HS-5 (cell line): ENCODE results near the gene GPR25.

Experiments used
- DNase-seq: peaks from one replicate; pipeline ENCODE4 v3.0.0-alpha.2; 2012; ENCODE audit warnings: low read depth

The GPR25 gene

DNA sequence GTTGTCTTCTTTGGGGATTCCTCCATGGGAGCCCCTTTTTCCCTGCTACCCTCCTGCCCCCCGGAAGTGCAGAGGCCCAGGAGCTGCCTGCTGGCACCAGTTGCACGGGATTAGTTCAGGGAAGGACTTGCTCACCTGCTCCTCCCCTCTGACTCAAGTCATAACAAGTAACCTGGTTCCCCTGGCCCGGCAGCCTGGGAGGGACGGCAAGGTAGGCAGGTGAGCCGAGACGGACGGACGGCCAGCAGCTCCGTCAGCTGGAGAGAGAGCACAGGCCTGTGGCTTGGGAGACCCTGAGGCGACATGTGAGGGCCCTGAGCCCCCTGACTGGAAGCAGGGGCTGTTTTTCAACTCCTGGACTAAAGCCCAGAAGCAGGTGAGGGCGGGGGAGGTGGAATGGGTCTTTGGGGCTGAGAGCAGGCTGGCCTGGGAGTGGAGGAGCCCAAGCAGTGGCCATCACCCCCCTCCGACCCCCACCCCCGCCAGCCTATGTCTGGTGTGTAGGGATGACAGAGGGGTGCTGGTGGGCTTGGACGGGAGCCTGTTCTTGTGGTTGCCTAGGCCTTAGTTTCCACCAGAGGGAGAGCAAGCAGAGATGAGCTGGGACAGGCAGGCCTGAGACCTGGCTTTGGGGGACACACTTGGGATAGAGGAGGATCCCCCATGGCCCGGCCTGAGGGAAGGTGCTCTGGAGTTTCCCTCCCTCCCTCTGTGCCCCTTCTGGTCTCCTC, 22.1 kb downstream of the GPR25 start, which contains the start of gene INAVA:
Gene INAVA (plus strand): TSS at position 189 of the 731 bp plus-strand sequence. CDS start 3,501 bp downstream, outside the sequence.
- DNase-seq = no peak

DNA sequence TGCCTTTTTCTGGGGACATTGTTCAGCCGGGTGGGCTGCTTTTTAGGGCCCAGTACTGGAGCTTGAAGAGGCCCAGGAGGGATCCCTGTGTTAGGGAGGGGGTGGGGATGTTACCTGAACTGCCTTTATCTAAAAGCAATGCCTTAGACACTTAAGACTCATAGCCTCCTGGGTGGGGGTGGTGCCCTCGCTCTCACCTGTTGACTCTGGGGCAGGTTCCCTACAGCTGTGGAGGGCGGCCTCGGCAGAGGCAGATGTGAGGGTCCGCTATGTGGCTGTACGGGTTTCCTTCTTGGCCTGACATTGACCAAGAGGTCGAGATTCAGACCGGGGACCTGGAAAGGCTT, 22.6 kb downstream of the GPR25 start:
- DNase-seq = no peak

DNA sequence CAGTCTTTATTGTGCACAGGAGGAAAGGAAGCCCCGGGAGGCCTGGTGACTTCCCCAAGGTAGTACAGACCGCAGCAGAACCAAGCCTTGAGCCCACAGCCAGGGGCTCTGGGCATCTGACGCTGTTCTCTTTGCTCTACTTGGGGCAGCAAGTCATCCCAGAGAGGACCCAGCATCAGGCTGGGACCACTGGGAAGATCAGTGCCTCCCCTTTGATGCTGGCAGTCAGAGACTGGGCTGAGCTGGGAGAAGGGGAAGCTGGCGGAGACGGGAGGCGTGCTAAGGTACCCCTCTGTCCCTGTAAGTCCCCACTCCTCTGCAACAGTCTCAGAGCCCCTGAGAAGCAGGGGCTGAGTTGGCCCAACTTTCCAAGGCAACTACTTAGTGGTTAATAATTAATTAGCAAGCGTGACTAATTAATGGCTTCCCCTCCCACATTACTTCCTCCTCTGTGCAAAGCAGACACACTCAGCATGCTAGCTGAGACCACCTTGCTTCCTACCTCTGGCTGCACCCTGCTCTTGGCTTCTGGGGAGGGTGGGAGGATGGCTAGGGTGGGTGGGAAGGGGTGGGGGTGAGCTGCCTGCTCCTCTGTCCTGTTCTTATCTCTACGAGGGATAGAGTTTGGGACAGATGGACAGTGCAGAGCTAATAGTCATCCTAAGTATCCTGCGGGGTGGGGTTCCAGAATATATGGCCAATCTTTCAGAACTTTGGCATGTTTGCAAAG, 23.2 kb downstream of the GPR25 start:
- DNase-seq = no peak

DNA sequence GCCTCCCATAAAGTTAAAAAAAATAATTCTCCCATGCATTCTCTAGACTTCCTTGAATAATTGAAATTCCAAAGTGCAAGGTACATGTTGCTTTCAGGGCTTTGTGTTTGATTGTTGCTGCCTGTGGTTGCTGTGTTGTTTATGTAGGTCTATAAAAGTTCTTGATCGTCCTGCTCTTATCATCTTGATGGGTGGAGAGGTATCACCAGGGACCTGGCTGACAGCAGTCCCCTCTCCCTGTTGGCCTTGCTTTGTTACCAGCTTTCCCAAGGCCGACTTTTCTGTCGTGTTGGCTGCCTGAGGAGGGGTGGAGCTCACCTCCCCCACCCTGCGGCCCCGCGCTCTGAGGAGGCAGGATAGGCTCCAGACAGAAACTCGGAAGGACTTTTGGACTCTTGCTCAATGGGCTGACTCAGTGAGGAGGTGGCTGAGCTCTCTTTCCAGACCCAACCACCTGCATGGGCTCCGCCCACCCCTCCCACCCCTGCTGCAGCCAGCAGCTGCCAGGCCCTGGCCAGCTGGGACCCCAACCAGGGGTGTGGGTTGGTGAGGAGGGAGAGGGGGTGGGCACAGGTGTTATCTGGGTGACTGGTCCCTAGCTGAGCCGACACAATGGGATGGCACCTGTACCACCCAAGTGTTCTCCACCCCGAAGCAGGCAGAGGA, 23.9 kb downstream of the GPR25 start:
- DNase-seq = no peak

DNA sequence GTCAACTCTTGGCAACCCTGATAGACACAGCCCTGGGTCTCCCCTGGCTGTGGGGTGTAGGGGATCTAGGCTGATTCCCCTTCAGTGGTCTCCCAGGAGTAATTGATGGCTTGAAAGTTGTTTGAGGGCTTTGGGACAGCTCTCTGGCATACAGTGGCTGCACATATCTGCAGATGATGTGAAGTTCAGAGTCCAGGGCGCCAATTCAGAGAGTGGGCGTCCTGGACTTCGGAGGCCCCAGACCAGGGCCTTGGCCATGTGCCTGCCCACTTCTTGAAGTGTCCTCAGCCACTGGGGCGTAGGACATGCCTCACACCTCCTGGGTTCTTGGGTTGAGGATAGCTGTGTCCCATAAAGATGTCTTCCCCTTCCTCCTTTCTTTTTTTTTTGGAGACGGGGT, 24.5 kb downstream of the GPR25 start:
- DNase-seq = no peak

DNA sequence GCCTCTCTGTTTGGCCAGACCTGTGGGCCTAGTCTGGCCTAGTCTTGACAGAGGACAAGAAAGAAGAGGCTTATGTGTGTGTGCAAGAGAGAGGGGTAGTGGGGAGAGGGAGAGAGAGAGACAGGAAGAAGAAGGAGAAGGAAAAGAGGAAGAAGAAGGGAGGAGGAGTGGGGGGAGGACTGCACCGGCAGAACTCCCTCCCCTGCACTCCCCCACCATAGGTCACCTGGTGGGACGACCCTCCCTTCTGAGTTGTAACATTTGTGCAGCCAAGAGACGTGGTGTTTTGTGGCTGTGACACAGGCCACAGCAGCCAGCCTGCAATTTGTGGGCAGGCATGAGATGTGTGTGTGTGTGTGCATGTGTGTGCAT, 26.2 kb downstream of the GPR25 start:
- DNase-seq = no peak

DNA sequence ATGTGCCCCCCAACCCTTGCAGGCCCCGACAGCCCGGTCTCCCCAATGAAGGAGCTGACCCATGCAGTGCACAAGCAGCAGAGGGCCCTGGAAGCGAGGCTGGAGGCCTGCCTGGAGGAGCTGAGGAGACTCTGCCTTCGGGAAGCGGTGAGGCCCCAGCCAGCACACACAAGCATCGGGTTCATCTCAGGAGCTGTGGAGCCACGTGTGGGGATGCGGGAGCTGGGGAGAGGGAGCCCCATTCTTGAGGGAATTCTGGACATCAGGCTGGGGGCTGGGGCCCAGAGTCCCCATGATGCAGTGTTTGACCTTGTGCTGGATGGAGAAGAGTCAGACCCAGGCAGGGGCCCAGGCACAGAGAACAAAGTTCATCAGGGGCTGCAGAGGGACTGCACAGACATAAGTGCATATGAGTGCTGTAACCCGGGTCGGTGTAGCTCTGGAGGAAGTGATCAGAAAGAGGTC, 26.7 kb downstream of the GPR25 start:
- DNase-seq = no peak

DNA sequence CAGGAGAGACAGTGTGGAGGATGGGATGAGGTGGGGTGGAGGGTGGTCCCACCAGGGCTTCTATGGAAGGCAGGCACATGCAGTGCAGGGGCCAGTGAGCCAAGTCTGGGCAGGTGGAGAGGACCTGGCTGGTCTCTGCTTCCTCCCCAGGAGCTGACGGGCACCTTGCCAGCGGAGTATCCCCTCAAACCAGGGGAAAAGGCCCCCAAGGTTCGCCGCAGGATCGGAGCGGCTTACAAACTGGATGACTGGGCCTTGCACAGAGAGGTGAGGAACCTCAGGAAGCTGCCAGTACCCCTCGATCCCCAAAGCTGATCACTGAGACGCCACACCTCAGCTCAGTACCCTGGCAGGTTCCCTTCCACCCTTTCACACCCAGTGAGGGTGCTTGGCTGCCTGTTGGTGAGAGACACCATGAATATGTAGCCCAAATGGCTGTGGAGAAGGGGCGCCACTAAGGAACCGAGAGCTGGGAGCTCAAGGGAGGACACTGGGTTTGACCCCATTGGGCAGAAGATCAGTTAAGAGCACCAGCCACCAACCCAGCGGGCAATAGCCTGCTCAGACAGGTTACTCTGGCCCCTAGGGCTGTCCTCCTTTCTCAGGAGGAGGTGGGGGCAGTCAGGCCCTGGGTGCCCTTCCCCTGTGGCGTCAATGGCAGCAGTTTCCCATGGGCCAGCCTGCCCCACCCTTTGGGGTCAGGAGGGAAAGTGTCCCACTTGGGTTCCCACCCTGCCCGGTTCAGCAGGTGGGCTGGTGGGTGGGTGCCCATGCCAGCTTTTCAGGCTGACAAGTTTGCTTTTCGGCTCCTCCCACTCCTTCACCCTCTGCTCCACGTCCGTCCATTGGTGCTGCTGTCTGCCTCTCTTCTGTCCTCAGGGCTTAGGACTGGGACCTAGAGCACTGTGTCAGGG, 27.4 kb downstream of the GPR25 start:
- no peak for DNase-seq

DNA sequence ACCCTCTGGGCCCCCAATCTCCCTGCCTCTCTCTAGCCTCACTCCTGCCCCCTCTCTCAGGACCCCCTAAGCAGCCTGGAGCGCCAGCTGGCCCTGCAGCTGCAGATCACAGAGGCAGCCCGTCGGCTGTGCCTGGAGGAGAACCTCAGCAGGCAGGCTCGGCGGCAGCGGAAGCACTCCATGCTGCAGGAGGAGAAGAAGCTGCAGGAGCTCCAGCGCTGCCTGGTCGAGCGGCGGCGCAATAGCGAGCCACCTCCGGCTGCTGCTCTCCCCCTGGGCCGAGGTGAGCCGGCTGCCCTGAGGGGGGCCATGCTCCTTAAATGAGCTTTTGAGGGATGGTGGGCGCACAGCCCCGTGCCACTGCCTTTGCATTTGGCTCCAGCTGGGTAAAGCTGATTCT, 28.1 kb downstream of the GPR25 start:
- DNase-seq = no peak

DNA sequence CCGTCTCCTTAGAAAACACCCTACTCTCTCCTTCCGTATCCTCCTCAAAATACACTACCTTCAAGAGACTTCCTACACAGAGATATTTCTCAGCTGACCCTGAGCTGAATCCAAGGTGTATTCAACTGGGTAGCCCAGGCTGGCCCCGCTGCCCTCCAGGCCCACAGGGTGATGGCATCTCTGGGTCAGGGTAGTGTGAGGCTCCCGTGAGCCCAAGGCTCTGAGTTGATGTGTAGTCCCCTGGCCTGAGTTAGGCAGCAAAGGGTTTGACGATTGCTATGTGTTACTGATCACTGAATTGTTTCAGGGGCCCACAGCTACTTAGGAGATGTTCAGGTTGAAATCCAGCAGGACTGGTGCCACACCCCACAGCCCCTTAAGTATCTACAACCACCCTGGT, 28.6 kb downstream of the GPR25 start:
- no peak for DNase-seq

DNA sequence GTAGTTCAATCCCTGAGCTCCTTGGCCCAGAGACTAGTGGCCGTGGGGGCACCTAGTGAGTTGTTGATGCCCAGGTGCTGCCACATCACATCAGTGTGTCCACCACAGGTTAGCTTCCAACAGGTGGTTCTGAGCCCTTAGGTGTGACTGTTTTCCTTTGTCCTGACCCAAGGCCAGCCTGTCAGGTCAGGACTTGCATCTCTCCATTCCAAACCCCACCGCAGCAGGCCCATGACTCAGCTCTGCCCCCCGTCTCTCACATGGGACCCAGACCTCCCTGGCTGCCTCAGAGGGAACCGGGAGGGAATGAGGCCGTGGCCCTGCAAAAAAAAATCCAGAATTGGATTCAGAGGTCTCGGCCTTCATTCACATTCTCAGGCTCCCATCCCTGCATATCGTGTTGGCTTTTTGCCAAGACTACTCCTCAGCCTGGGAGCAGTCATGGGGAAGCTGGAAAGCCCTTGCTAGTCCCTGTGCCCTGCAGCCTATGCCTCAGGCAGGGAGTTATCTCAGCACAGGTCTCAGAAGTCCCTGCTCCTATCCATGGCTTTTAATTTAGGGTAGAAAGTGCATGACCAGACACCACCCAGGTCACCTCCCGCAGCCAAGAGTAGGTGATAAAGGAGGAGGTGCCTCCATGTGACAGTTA, 29.1 kb downstream of the GPR25 start:
- DNase-seq = no peak

DNA sequence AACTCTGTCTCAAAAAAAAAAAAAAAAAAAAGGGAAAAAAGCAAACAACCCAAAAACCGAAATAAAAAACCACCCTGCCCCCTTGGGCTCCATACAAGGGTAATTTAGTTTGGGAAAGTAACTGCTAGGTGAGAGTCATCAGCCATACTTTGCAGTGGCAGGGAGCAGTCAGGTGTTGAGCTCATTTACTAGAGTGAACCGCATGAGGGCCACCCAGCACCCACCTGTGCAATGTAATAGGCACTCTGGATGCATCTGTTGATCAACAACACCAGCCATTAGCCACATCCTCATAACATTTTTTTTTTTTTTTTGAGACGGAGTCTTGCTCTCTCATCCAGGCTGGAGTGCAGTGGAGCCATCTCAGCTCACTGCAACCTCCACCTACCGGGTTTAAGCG, 31.0 kb downstream of the GPR25 start:
- no peak for DNase-seq

DNA sequence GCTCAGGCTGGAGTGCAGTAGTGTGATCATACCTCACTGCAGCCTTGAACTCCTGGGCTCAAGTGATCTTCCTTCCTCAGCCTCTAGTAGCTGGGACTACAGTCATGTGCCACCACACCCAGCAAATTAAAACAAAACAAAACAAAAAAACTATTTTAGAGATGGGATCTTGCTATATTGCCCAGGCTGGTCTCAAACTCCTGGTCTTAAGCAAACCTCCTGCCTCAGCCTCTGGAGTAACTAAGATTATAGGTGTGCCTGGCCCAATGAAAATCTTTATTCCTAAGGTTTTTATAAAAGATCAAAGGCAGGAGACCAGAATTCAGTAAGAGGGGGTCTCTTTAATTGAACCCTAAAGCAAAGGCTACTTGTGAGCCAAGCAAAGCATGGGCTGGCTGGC, 32.0 kb downstream of the GPR25 start:
- no peak for DNase-seq

DNA sequence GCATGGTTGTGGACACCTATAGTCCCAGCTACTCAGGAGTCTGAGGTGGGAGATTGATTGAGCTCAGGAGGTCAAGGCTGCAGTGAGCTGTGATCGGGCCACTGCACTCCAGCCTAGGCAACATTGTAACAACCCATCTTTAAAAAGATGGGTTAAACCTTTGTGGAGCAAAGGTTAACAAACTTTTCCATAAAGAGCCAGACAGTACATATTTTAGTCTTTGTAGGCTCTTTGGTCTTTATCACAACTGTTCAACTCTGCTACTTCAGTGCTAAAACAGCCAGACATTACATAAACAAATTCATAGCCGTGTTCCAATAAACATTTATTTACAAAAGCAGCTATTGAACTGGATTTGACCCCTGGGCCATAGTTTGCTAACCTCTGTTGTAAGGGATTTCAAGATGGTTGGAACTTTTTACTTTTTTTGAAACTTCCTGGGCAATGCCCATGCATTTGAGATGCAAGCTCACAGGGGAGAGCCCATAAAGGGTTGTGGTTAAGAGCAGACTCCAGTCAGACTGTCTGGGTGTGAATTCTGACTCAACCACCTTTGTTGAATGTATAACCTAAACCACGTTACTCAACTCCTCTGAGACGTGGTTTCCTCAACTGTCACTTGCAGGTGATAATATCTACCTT, 32.8 kb downstream of the GPR25 start:
- DNase-seq = no peak

DNA sequence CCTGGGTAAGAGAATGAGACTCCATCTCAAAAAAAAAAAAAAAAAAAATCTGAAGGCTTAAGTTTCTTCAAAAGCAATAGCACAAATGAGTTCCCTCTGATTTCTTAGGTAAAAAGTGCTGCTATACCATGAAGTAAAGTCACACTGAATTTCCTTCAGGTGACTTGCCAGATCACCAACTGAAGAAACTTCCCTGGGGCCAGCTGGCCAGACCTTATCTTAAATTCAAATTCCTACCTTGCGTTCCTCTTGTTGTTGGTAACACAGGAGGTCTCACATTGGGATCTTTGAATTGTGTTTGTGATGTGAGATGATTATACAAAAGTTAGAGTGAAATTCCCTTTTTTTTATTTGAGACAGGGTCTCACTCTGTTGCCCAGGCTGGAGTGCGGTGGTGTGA, 33.7 kb downstream of the GPR25 start:
- DNase-seq = no peak

DNA sequence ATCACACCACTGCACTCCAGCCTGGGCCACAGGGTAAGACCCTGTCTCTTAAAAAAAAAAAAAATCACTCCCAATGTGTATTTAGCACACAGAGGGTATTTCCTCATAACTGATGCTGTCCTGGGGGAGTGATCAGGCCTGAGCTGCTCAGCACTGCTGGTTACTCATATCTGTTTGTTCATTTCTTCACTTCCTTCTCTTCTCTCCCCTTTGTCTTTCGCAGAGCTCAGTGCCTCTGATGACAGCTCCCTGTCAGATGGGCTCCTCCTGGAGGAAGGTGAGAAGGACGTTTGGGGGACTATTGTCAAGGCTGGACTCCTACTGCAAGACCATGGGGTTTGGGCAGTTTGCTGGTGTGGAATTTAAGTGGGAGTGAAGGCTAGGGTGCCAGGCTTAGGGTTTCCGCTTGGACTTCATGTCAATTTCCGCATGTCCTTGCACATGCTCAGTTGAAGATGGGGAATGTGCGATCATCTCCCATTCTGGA, 34.9 kb downstream of the GPR25 start:
- no peak for DNase-seq

DNA sequence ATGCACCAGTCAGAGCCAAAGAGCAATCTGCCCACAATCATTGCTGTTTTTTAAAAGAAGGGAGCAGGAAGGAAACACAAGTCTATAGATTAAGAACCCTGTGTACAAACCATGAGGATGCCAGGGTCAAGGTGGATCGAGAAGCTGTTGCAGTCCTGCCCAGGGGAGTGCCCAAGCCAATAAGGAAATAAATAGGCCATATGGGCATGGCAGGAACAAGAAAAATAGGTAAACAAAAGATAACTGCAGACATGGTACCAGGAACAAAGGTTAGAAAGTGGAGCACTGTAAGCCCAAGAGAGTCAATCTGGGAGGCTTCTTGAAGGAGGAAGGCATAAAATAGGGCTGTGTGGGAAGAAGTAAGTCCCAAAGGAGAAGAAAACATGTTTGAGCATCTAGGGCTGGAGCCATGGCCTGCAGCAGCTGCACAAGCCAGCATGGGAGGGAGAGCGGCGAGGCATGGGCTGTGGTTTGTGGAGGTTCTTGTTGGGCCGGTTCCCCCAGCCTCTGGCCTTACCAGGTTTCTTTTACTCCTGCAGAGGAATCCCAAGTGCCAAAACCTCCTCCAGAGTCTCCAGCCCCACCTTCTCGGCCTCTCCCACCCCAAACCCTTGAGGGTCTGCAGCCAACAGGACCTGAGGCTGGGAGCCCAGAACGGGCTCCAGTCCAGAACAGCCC, 35.5 kb downstream of the GPR25 start:
- no peak for DNase-seq

DNA sequence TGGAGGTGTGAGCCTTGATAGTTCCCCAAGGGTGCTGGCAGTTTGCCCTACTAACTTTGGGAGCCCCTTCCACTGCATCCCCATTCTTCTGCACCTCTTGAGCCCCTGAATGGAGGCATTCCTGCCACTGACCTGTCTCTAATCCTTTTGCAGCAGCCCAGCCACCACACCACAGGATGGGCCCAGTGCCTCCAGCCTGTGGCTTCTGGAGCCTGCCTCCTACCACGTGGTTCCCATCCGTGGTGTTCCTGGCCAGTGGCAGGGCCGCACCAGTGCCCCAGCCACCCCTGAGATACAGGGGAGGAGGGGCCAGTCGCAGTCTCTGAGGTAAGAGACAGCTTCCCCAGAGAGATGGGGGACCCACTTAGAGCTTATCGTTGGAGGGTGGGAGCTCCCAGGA, 36.3 kb downstream of the GPR25 start:
- DNase-seq = no peak

DNA sequence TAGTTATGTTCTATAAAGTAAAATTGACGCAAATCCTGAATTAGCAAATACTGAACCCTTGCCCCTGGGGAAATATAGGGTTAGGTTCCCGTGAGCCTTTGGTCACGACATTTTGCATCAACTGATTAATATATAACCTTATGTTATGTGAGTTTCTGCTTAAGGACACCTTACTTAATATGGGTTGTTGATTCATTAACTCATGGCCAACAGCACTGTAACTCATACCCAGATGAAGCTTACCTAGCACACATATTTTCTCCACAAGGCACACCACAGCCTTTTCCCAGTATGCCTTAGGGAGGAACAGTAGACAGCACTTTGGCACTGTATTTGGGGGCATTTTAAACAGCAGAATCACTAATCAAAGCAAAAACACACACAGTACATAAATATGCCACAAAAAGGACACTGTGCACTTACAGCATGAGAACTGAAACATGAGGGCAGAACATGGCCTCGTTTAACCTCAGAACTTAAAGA, 37.0 kb downstream of the GPR25 start:
- DNase-seq = no peak

DNA sequence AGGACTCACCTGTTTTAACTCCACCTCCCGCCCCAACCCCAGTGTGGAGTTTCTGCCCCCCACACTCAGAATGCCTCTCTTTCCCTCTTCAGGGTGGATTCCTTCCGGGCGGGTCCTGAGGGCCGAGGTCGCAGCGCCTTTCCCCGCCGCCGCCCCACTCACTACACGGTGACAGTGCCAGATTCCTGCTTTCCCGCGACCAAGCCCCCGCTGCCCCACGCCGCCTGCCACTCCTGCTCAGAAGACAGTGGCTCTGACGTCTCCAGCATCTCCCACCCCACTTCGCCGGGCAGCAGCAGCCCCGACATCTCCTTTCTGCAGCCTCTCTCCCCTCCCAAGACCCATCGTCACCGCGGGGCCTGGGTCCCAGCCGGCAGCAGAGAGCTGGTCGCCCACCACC, 38.6 kb downstream of the GPR25 start:
- no peak for DNase-seq
